Activated CD4-positive, alpha-beta T cell treated with anti-CD3 and anti-CD28 coated beads, Interleukin-2, amount 50 U/mL, for 16 hours (primary cell): Measurements from ENCODE around the gene ZNF598.

Source experiments
- DNase-seq: peaks from one replicate; pipeline ENCODE4 v3.0.0-alpha.2; 2020

Gene ZNF598

GRCh38 chr16:1990101-1990350, 19.6 kb downstream of the ZNF598 start:
- DNase-seq: no peak

GRCh38 chr16:1989209-1990100, 20.2 kb downstream of the ZNF598 start, which contains the start of gene SYNGR3:
SYNGR3 (plus strand) TSS chr16:1989970; CDS start chr16:1990103, 133 bp downstream.
- DNase-seq: no peak

GRCh38 chr16:1987198-1987597, 22.4 kb downstream of the ZNF598 start:
- DNase-seq: no peak

GRCh38 chr16:1985466-1986150, 24.0 kb downstream of the ZNF598 start:
- DNase-seq: no peak

GRCh38 chr16:1984347-1985225, 25.0 kb downstream of the ZNF598 start:
- DNase-seq: no peak

- DNase-seq: peak; percentile 88
Measured at GRCh38 chr16:1983544-1984346, 25.9 kb downstream of the ZNF598 start, which contains the start of gene GFER. GFER (plus strand) TSS chr16:1984193; CDS start chr16:1984219, 26 bp downstream.

- DNase-seq: no peak
Measured at GRCh38 chr16:1982991-1983543, 26.6 kb downstream of the ZNF598 start.

GRCh38 chr16:1982013-1982433, 27.6 kb downstream of the ZNF598 start:
- no peak for DNase-seq

- no peak for DNase-seq
Measured at GRCh38 chr16:1981398-1981836, 28.2 kb downstream of the ZNF598 start, which contains the start of gene NOXO1. NOXO1 (minus strand) TSS chr16:1981469; CDS start chr16:1981179, 290 bp downstream.

GRCh38 chr16:1980770-1981087, 28.9 kb downstream of the ZNF598 start:
- DNase-seq: no peak

GRCh38 chr16:1980030-1980769, 29.4 kb downstream of the ZNF598 start:
- no peak for DNase-seq

- no peak for DNase-seq
Measured at GRCh38 chr16:1979271-1980029, 30.2 kb downstream of the ZNF598 start.

GRCh38 chr16:1978476-1979120, 31.0 kb downstream of the ZNF598 start:
- no peak for DNase-seq

GRCh38 chr16:1977875-1978268, 31.7 kb downstream of the ZNF598 start:
- DNase-seq: no peak

- DNase-seq: no peak
Measured at GRCh38 chr16:1976951-1977874, 32.4 kb downstream of the ZNF598 start.

GRCh38 chr16:1976216-1976520, 33.5 kb downstream of the ZNF598 start:
- no peak for DNase-seq

- DNase-seq: no peak
Measured at GRCh38 chr16:1975432-1976215, 34.0 kb downstream of the ZNF598 start.
